Hematopoietic multipotent progenitor cell treated with erythropoietin and hydrocortisone succinate and interleukin-3 and kit ligand, for 17 days (in vitro differentiated cells): Measurements from ENCODE around the gene NUDT2.

Experiments used
- DNase-seq: peaks from one replicate; pipeline ENCODE4 v3.0.0-alpha.2; 2015; ENCODE audit warnings: low spot score

The NUDT2 gene

GRCh38 chr9:34370970-34371880 is 41.9 kb downstream of the NUDT2 start:
- DNase-seq: no peak

DNA sequence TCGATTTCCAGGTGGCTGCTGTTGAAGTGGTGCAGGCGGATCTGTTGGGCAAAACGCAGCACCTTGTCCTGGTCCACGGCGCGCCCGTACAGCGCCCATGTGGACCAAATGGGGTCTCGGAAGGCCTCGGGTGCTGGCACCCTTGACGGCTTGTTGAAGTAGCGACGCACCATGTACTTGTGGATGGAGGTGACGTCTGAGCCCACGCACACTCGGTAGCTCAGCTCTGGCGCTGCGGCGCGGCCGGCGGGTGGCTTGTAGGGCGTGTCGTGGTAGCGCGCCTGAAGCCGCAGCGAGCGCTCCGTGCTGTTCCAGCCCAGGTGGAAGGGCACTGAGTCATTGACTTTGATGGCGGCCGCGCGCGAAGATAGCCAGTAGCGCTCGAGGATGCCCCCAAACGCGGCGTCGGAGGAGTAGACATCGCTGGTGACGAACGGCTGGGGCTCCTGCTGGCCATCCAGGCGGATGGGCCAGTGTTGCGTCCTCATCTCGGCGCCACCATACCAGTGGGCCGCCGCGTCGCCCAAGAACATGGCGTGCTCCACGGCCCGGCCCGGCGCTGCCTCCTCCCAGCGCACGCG is 42.6 kb downstream of the NUDT2 start:
- DNase-seq: no peak

GRCh38 chr9:34372467-34373011 is 43.2 kb downstream of the NUDT2 start:
- no peak for DNase-seq

- DNase-seq: no peak
Observed at GRCh38 chr9:34373749-34374148, 44.4 kb downstream of the NUDT2 start.

DNA sequence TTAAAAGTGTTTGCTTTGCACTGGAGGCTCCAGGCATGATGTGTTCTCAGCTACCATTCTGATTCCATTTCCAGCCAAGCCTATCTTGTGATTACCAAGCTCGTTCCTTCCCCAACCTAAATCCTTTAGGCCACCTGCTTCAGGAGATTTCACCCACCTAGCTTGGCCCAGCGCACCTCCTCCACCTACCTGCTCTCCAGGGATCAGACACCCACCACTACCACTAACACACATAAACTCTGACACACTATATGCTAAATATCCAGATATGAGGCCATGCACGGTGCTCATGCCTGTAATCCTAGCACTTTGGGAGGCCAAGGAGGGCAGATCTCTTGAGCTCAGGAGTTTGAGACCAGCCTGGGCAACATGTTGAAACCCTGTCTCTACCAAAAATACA is 45.0 kb downstream of the NUDT2 start:
- no peak for DNase-seq

DNA sequence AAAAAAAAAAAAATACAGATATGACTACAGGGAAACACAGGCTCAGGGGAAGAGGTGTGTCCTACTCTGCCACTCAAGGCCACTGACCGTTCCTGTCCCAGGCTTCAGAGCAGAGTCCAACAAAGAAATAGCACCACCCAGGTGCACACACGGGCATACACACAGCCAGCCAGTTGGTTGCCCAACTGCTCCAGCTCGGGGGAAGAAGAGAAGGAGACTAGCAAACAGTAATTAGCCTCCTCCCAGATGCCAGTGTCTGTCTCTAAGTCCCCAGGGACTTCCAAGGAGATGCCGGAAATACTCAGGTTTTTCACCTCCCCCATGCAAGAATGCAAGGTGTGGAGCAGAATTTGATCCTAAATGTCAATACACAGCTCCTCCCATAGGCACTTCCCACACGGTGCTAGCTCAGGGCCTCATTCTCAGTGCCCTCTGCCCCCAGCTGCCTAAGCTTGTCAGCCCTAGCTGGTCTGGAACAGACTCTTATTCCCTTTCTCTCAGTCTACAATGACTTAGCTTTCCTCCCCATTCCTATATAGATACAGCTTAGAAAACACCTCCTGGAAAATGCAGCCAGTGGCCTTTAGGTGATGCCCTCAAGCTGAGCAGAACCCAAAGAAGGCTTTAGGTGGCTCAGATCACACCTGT is 45.7 kb downstream of the NUDT2 start:
- no peak for DNase-seq

- no peak for DNase-seq
Observed at GRCh38 chr9:34375901-34376595, 46.7 kb downstream of the NUDT2 start.

- DNase-seq: peak; percentile 88
Observed at GRCh38 chr9:34376596-34377403, 47.4 kb downstream of the NUDT2 start, which contains the start of gene MYORG. TSS of gene MYORG (minus strand) at chr9:34376898. CDS start at chr9:34372943, 3,955 bp downstream.

GRCh38 chr9:34377404-34377746 is 48.0 kb downstream of the NUDT2 start:
- DNase-seq: no peak

DNA sequence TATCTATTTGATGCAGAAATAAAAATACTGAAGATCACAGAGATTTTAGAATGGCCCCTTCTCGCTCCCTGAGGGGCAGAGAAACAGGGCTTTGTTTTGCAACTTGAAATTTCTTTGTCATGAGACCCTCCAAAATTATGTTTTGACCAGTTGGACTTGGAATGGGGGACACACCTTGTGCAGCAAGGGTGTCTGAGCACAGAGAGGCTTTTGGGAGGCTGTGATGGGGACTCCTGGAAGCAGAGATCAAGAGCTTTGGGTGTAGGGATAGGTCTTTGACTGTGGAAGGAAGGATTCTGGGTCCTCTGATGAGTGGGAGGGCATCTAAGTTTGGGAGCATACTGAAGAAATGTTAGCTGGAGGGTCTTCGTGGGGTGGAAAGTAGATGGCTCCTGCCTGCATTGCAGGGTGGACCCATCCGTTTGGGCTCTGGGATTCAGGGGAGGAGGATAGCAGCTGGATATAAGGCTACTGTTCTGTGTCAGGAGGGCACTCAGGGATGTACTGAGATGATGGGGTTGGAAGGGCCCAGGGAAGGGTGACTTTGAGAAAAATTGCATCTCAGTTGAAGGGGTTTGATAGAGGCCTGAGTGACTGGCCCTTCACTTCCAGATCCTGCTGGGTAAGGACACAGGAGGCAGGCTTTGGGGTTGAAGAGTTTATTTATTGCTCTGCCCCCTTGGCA is 49.1 kb downstream of the NUDT2 start:
- no peak for DNase-seq

GRCh38 chr9:34379334-34380033 is 50.1 kb downstream of the NUDT2 start:
- DNase-seq: peak; percentile 89

GRCh38 chr9:34380034-34380510 is 50.7 kb downstream of the NUDT2 start:
- DNase-seq: no peak

GRCh38 chr9:34380511-34381315 is 51.3 kb downstream of the NUDT2 start:
- peak; percentile 68 for DNase-seq

GRCh38 chr9:34381323-34381722 is 52.0 kb downstream of the NUDT2 start:
- DNase-seq: no peak

DNA sequence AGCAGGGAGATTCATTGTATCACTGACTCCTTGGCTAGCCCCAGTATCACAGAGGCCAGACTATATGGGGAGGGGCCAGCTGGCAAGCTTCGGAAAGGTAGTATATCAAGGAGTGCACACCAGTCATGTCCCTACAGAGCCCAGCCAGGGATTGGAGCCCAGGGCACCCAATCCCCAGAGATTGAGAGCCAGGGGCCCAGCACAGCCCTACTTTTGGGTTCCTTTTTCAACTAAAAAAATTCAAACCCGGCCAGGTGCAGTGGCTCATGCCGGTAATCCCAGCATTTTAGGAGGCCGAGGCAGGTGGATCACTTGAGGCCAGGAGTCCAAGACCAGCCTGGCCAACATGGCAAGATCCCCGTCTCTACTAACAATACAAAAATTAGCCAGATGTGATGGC is 52.7 kb downstream of the NUDT2 start:
- no peak for DNase-seq

DNA sequence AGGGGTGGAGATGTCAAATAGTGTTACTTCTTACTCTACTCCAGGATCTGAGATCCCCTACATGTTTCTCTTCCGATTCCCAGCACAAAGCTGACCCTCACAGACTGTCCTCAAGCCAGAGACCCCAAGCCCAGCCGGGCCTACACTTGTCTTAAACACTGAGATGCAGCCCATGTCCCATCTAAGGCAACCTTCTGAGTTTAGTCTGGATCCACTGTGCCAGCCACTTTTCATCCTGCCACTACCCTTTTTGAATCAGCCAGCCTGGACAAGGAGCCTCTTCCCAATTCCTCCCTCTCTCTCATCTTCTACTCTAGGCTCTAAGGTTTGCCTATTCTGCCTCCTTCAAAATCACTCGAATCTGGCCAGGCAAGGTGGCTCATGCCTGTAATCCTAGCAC is 53.5 kb downstream of the NUDT2 start:
- no peak for DNase-seq

DNA sequence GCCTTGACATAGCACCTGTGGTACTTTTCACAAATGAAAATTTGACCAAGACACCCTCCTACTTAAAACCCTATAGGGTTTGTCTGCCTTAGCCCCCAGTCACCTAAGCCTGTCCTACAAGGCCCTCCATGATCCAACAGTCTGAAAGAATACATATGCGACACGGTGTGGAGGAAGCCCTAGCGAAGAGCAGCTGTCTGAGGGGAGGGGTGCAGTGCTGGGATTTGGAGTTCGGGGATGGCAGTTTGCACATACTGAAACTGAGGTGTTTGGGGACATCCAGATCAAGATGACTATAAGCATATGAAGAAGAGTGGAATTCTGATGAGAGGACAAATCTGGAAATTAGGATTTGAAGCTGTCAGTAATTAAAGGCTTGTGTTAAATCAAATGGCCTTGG is 54.5 kb downstream of the NUDT2 start:
- DNase-seq: no peak

- DNase-seq: no peak
Observed at GRCh38 chr9:34384368-34385165, 55.2 kb downstream of the NUDT2 start.
